NCI-H2081 (cell line): ENCODE measurements around the gene ANTXR2.

Experiments used
- DNase-seq, 2 experiments: peaks; one replicate each; lab custom pipeline; 2025; lab: John Stamatoyannopoulos, UW

ANTXR2 gene

GRCh38 chr4:80069837-80070731 lies 2.9 kb downstream of the ANTXR2 start:
- DNase-seq = no peak

GRCh38 chr4:80069108-80069836 lies 3.8 kb downstream of the ANTXR2 start:
- no peak for DNase-seq

GRCh38 chr4:80065601-80066000 lies 7.4 kb downstream of the ANTXR2 start:
- no peak for DNase-seq

- DNase-seq = no peak
Observed at GRCh38 chr4:80062527-80062926, 10.5 kb downstream of the ANTXR2 start.

GRCh38 chr4:80060804-80061203 lies 12.2 kb downstream of the ANTXR2 start:
- DNase-seq = no peak

GRCh38 chr4:80058740-80059139 lies 14.3 kb downstream of the ANTXR2 start:
- DNase-seq = no peak

- DNase-seq = no peak
Observed at GRCh38 chr4:80054375-80054774, 18.7 kb downstream of the ANTXR2 start.

GRCh38 chr4:80053140-80053910 lies 19.7 kb downstream of the ANTXR2 start:
- no peak for DNase-seq

- DNase-seq = no peak
Observed at GRCh38 chr4:80049813-80050534, 23.1 kb downstream of the ANTXR2 start.

GRCh38 chr4:80049402-80049801 lies 23.6 kb downstream of the ANTXR2 start:
- DNase-seq = peak; percentile 6 to 40

- DNase-seq = no peak
Observed at GRCh38 chr4:80045786-80046185, 27.2 kb downstream of the ANTXR2 start.

- no peak for DNase-seq
Observed at GRCh38 chr4:80043541-80043940, 29.5 kb downstream of the ANTXR2 start.

GRCh38 chr4:80042821-80043220 lies 30.2 kb downstream of the ANTXR2 start:
- DNase-seq = no peak

- DNase-seq = no peak
Observed at GRCh38 chr4:80037864-80038263, 35.2 kb downstream of the ANTXR2 start.

- DNase-seq = no peak
Observed at GRCh38 chr4:80036949-80037685, 35.9 kb downstream of the ANTXR2 start.

GRCh38 chr4:80036306-80036705 lies 36.7 kb downstream of the ANTXR2 start:
- DNase-seq = no peak

- peak in 1 of 2 experiments; percentile 45 for DNase-seq
Observed at GRCh38 chr4:80035336-80035735, 37.7 kb downstream of the ANTXR2 start.

GRCh38 chr4:80033581-80033980 lies 39.4 kb downstream of the ANTXR2 start:
- no peak for DNase-seq

- no peak for DNase-seq
Observed at GRCh38 chr4:80029364-80029763, 43.7 kb downstream of the ANTXR2 start.

GRCh38 chr4:80027611-80028010 lies 45.4 kb downstream of the ANTXR2 start:
- DNase-seq = no peak

- DNase-seq = no peak
Observed at GRCh38 chr4:80026100-80026499, 46.9 kb downstream of the ANTXR2 start.
